Activated CD4-positive, alpha-beta memory T cell treated with anti-CD3 and anti-CD28 coated beads, Interleukin-2, amount 10 ng/mL, durations not matched to agents 7 days and 5 days (primary cell): ENCODE results near the gene PRTG. TPM values are rescaled to one million over a fixed set of nuclear protein-coding genes. Genes with fewer than 3 reads are reported as not detected.

Experiments
- CTCF ChIA-PET: fragments of 350-600 bp; sonication (Branson Sonifier 250); formaldehyde crosslinking; loops from one replicate; lab custom pipeline; 2021; ENCODE audit warnings: antibody characterized with exemption, inconsistent platforms; lab: Charles Lee
- POLR2A ChIA-PET: fragments of 350-600 bp; sonication (Branson Sonifier 250); formaldehyde crosslinking; loops from one replicate; lab custom pipeline; 2021; ENCODE audit warnings: antibody characterized with exemption; lab: Charles Lee
- DNase-seq: peaks from one replicate; pipeline ENCODE4 v3.0.0-alpha.2; 2020
- H3K27ac Mint-ChIP-seq: one replicate; pipeline ENCODE4 v1.8.0; 2021; ENCODE audit warnings: mild to moderate bottlenecking, mixed read lengths
- H3K27me3 Mint-ChIP-seq: one replicate; pipeline ENCODE4 v1.8.0; 2021; ENCODE audit warnings: mixed read lengths
- H3K36me3 Mint-ChIP-seq: one replicate; pipeline ENCODE4 v1.8.0; 2021; ENCODE audit warnings: low read depth, mixed read lengths
- H3K4me1 Mint-ChIP-seq: one replicate; pipeline ENCODE4 v1.8.0; 2021; ENCODE audit warnings: mixed read lengths
- H3K4me3 Mint-ChIP-seq: one replicate; pipeline ENCODE4 v1.8.0; 2021; ENCODE audit warnings: mild to moderate bottlenecking, mixed read lengths
- H3K9me3 Mint-ChIP-seq: one replicate; pipeline ENCODE4 v1.8.0; 2021; ENCODE audit warnings: mixed read lengths
- total RNA-seq, 2 experiments: library from RNA; stranded (reverse); gene quantifications; one replicate each; pipeline ENCODE4 v1.2.3, GENCODE V29; 2021

The PRTG gene
- total RNA-seq, 2 experiments from 2014 or later: not detected

GRCh38 chr15:55638764-55639163 lies 104.2 kb downstream of the PRTG start:
- DNase-seq: no peak
- Mint-ChIP-seq H3K4me3 (no peak overlapping the region), H3K4me1 (no peaks in the 10 kb centered on the region), H3K27me3 (peaks cover 9% of the 10 kb centered on the region), H3K9me3 (no peaks in the 10 kb centered on the region), H3K36me3 (no peaks in the 10 kb centered on the region), H3K27ac (no peak overlapping the region)
- ChIA-PET CTCF (no interaction called here), POLR2A (no interaction called here)

DNA sequence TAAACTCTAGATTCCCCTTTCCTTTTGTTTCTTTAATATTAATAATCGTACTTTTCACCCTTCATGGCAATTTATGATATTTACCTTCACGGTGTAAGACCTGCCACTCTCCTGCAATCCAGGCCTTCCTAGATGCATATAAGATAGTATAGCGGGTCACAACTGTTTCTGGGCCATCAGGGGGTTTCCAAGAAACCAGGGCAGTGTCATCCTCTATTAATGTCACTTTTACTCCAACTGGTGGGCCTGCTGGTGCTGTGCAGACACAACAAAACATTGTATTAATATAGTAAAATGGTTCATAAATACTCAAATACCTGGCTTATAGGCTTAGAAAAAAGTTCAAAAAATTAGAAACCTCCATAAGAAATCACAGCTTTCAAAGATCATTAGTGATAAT lies 105.9 kb downstream of the PRTG start:
- ChIA-PET POLR2A (no interaction called here), CTCF (no interaction called here)
- Mint-ChIP-seq H3K4me1 (no peaks in the 10 kb centered on the region), H3K36me3 (no peaks in the 10 kb centered on the region), H3K27me3 (peaks cover 17% of the 10 kb centered on the region), H3K4me3 (no peak overlapping the region), H3K27ac (no peak overlapping the region), H3K9me3 (no peaks in the 10 kb centered on the region)
- DNase-seq: no peak

GRCh38 chr15:55633731-55634130 lies 109.2 kb downstream of the PRTG start:
- DNase-seq: no peak
- ChIA-PET CTCF (interaction anchor here (0.7 kb wide), 1 partner anchor 61 kb away, joined by 3 read pairs; no protein-coding TSS in a partner anchor), POLR2A (interaction anchor here (0.6 kb wide), 1 partner anchor 213 kb away, joined by 3 read pairs; no protein-coding TSS in a partner anchor)
- peaks cover 12% of the 10 kb centered on the region for H3K27me3 Mint-ChIP-seq
- H3K9me3 Mint-ChIP-seq: no peaks in the 10 kb centered on the region
- no peaks in the 10 kb centered on the region for H3K4me1 Mint-ChIP-seq
- no peak overlapping the region for H3K27ac Mint-ChIP-seq
- H3K4me3 Mint-ChIP-seq: no peak overlapping the region
- no peaks in the 10 kb centered on the region for H3K36me3 Mint-ChIP-seq

DNA sequence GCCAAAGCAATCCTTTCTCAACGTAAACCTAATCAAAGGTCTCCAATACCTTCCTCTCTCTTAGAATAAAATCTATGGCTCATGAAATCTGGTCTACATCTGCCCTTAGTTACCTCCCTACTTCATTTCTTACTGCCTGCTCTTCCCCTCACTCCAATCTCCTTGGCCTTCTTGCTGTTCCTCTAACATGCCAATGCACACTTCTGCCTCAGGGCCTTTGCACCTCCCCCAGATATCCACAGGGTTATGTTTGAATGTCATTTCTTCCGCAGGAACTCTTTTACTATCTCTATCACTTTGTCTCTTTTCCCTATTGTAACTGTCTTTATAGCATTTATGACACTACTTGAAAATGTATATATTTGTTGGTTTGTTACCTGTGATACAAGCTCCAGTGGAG lies 110.5 kb downstream of the PRTG start:
- no peak overlapping the region for H3K4me3 Mint-ChIP-seq
- CTCF ChIA-PET: no interaction called here
- H3K27ac Mint-ChIP-seq: no peak overlapping the region

DNA sequence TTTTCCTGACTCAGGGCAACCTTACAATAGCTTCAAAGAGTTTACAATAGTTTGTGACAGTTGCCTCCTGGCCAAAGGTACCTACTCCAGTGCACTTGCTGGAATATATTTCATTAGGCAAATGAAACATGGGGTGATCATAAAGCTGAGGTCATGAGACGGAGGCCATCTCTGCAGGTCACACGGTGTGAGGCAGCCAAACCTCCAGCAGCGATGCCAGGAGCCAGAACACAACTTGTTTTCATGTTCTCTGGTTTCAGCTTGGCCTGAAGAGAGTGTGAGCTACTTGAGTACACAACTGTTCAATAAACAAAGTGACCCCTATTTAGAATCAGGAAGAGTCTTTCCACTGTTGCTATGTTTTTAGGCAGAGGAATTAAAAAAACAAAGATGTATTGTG lies 112.1 kb downstream of the PRTG start:
- H3K36me3 Mint-ChIP-seq: no peaks in the 10 kb centered on the region
- H3K27ac Mint-ChIP-seq: no peak overlapping the region
- no peak overlapping the region for H3K4me3 Mint-ChIP-seq
- H3K9me3 Mint-ChIP-seq: no peaks in the 10 kb centered on the region
- peaks cover 11% of the 10 kb centered on the region for H3K27me3 Mint-ChIP-seq
- ChIA-PET CTCF (no interaction called here), POLR2A (no interaction called here)
- DNase-seq: no peak
- H3K4me1 Mint-ChIP-seq: no peaks in the 10 kb centered on the region

More for the DNA sequence above, 110.5 kb downstream of the PRTG start:
- Mint-ChIP-seq H3K27me3 (peaks cover 11% of the 10 kb centered on the region), H3K9me3 (no peaks in the 10 kb centered on the region), H3K4me1 (no peaks in the 10 kb centered on the region), H3K36me3 (no peaks in the 10 kb centered on the region)
- DNase-seq: no peak
- POLR2A ChIA-PET: no interaction called here

GRCh38 chr15:55628369-55628730 lies 114.6 kb downstream of the PRTG start:
- ChIA-PET CTCF (no interaction called here), POLR2A (no interaction called here)
- Mint-ChIP-seq H3K4me3 (no peak overlapping the region), H3K9me3 (no peaks in the 10 kb centered on the region), H3K36me3 (no peaks in the 10 kb centered on the region), H3K27me3 (peaks cover 11% of the 10 kb centered on the region), H3K27ac (no peak overlapping the region), H3K4me1 (no peaks in the 10 kb centered on the region)
- no peak for DNase-seq

DNA sequence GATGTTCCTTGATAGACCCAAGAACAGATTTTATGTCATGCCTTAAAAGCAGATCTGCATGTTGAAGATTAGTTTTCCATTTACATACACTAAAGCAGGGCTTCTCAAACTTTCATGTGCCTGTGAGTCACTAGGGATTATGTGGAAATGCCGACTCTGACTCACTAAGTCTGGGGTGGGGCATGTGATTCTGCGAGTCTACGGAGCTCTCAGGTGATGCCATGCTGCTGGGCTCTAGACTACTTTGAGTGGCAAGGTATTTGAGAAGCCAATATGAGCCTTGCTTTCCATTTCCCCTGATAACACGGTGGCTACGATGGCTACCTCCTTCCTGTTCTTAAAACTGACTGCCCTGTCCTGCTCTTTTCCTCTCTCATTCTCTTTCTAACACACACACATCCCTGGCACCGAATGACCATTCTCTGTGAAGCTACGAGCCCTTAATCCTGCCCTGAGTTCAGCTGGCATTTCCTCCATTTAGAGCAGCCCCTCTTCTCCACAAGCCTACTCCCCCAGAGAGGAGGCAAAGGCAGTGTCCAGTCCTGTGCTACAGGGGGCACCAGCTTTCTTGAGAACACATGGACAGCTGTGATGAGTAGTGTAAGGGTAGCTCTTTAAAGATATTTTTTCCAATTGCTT lies 115.1 kb downstream of the PRTG start:
- Mint-ChIP-seq H3K4me1 (no peaks in the 10 kb centered on the region), H3K4me3 (no peak overlapping the region), H3K36me3 (no peaks in the 10 kb centered on the region), H3K27ac (no peak overlapping the region), H3K9me3 (no peaks in the 10 kb centered on the region), H3K27me3 (peaks cover 10% of the 10 kb centered on the region)
- DNase-seq: no peak
- ChIA-PET CTCF (no interaction called here), POLR2A (no interaction called here)

DNA sequence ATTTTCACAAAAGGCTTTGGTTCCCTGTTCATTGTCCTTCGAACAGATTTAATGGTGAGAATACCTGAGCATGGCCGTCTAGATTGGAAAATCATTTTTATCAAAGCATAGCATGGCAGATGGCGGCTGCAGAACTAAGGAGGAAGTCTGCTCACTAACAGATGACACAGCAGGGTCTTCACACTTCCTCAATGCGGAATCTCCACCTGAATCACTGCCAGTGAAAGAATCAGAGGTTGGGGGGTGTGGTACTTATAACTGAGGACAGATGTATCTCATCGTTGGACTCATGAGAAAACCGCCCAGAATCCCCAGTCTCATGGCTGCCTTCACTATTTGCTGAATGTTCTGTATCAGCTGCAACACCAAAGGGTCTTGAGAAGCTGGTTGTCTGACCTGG lies 123.2 kb downstream of the PRTG start:
- ChIA-PET CTCF (no interaction called here), POLR2A (no interaction called here)
- H3K9me3 Mint-ChIP-seq: no peaks in the 10 kb centered on the region
- no peak overlapping the region for H3K27ac Mint-ChIP-seq
- H3K4me3 Mint-ChIP-seq: no peak overlapping the region
- H3K27me3 Mint-ChIP-seq: peaks cover 21% of the 10 kb centered on the region
- no peak for DNase-seq
- no peaks in the 10 kb centered on the region for H3K4me1 Mint-ChIP-seq
- H3K36me3 Mint-ChIP-seq: no peaks in the 10 kb centered on the region

DNA sequence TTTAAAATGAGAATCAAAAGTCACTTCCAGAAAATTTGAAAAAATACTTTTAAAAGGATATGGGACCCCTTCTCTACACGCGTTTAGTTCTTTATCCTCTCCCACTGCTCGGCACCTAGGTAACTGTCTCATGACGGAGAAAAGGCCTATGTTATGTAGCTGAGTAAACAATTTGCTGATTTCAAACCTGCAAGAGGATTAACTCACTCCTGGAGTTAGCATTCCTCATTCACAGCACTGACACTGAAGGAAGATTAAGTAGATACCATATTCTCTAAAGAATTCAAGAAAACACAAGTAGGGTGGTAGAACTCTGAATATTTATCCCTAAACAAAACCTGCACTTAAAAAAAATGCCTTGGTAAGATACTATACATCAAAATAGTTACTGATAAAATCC lies 124.6 kb downstream of the PRTG start:
- Mint-ChIP-seq H3K4me1 (no peaks in the 10 kb centered on the region), H3K4me3 (no peak overlapping the region), H3K27me3 (peaks cover 30% of the 10 kb centered on the region), H3K36me3 (no peaks in the 10 kb centered on the region), H3K9me3 (no peaks in the 10 kb centered on the region), H3K27ac (no peak overlapping the region)
- ChIA-PET POLR2A (no interaction called here), CTCF (no interaction called here)
- DNase-seq: no peak

DNA sequence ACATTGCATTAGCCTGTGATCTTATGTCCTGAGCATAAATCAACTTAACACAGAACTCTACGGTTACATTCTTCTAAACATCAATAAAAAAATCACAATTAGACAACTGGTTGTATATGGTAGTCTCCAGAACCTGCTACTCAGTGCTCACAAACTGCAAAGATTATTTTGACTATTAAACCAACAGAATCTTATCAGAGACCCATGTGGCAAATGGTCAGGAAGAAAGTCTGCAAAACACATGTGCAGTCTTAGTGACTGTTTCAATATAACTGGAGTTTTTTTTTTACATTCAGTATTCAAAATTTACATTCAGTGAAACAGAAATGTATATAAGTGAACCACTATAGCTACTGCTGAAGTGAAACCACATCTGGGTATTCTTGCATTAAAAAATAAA lies 127.5 kb downstream of the PRTG start:
- Mint-ChIP-seq H3K4me3 (no peak overlapping the region), H3K27ac (no peak overlapping the region), H3K9me3 (no peaks in the 10 kb centered on the region), H3K4me1 (no peaks in the 10 kb centered on the region), H3K27me3 (peaks cover 41% of the 10 kb centered on the region), H3K36me3 (no peaks in the 10 kb centered on the region)
- DNase-seq: no peak
- ChIA-PET CTCF (no interaction called here), POLR2A (no interaction called here)

- H3K36me3 Mint-ChIP-seq: no peaks in the 10 kb centered on the region
- no peak for DNase-seq
- H3K27me3 Mint-ChIP-seq: peaks cover 39% of the 10 kb centered on the region
- no peaks in the 10 kb centered on the region for H3K4me1 Mint-ChIP-seq
- H3K9me3 Mint-ChIP-seq: no peaks in the 10 kb centered on the region
- ChIA-PET POLR2A (no interaction called here), CTCF (no interaction called here)
- no peak overlapping the region for H3K27ac Mint-ChIP-seq
- no peak overlapping the region for H3K4me3 Mint-ChIP-seq
Observed at GRCh38 chr15:55613727-55614126, 129.2 kb downstream of the PRTG start.

DNA sequence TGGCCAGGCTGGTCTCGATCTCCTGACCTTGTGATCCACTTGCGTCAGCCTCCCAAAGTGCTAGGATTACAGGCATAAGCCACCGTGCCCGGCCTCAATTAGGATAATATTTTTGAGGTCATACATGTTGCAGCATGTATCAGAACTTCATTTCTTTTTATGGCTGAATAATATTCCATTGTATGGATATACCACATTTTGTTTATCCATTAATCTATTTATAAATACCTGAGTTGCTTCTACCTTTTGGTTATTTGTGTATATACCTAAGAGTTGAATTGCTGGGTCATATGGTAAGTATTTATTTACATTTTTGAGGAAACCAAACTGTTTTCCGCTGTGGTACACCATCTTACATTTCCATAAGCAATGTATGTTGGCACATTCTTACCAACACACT lies 136.7 kb downstream of the PRTG start:
- no peak overlapping the region for H3K4me3 Mint-ChIP-seq
- peaks cover 10% of the 10 kb centered on the region for H3K27me3 Mint-ChIP-seq
- no peaks in the 10 kb centered on the region for H3K9me3 Mint-ChIP-seq
- ChIA-PET POLR2A (no interaction called here), CTCF (no interaction called here)
- no peak for DNase-seq
- no peak overlapping the region for H3K27ac Mint-ChIP-seq
- no peaks in the 10 kb centered on the region for H3K4me1 Mint-ChIP-seq
- H3K36me3 Mint-ChIP-seq: no peaks in the 10 kb centered on the region

DNA sequence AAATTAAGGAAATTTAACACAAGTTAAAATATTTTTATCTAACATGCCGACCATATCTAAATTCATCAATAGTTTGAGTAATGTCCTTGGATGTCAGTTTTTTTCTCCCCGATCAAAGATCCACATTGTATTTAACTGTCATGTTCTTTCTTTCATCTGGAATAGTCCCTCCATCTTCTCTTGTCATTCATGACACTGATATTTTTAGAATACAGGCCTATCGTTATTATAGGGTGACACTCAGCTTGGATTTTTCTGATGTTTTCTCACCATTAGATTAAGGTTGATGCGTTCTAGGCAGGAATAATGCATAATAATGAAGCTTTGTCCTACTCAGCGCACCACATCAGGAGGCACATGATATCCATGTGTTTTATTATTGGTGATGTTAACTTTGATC lies 141.6 kb downstream of the PRTG start:
- DNase-seq: no peak
- ChIA-PET CTCF (no interaction called here), POLR2A (no interaction called here)
- Mint-ChIP-seq H3K4me1 (no peaks in the 10 kb centered on the region), H3K27ac (no peak overlapping the region), H3K36me3 (no peaks in the 10 kb centered on the region), H3K4me3 (no peak overlapping the region), H3K27me3 (peaks cover 11% of the 10 kb centered on the region), H3K9me3 (no peaks in the 10 kb centered on the region)

DNA sequence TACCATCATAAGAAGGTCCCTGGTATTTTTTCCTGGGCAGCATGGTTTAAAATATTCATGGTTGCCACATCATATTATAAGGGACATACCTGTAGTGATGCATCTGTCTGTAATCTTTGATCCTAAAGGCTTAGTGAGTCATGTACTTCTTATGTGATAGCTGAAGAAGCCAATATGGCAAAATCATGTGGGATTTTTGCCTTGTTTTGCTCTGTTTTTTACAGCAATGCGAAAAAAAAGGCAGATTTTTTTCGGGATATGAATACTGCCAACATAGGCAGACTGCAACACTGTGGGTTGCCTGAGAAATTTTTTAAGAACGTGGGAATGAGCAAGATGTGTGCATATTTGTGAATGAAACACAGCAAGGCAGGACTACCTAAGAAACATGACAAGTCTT lies 143.5 kb downstream of the PRTG start:
- ChIA-PET CTCF (no interaction called here), POLR2A (no interaction called here)
- no peak for DNase-seq
- no peak overlapping the region for H3K27ac Mint-ChIP-seq
- H3K4me3 Mint-ChIP-seq: no peak overlapping the region
- H3K27me3 Mint-ChIP-seq: peaks cover 12% of the 10 kb centered on the region
- H3K36me3 Mint-ChIP-seq: no peaks in the 10 kb centered on the region
- H3K4me1 Mint-ChIP-seq: no peaks in the 10 kb centered on the region
- no peaks in the 10 kb centered on the region for H3K9me3 Mint-ChIP-seq
